GM12891 (cell line): ENCODE data around the gene BHLHE41.

Experiments
- POLR2A ChIP-seq: IDR thresholded peaks from 2 replicates; pipeline ENCODE4 v1.6.1; 2011; ENCODE audit warnings: low read depth, low read length, control low read depth
- SPI1 ChIP-seq: IDR thresholded peaks from 2 replicates; pipeline ENCODE4 v1.6.1; 2011; ENCODE audit warnings: low read depth, low read length, control low read depth

DNA sequence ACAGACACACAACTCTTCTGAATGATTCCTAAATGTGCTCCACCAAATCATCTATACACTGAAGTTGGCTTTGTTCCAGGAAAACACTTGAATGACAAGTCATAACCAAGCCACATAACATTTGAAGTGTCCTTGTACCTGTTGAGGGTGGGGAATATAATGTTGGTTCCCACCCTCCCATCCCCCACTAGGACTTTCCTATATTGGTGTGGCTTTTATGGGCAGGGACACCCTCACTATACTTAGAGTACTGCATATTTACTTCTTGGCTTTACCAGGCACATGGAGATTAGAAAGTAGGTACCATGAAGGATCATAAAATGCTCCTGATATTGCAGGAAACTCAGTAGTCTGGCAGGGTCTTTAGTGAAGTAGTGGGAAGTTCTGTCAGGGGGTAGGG lies 9.7 kb upstream of the BHLHE41 start:
- TF ChIP-seq POLR2A (no peak), SPI1 (no peak)
